ENCODE data around the gene LCN1.

LCN1 gene

GRCh38 chr9:135489188-135489906 is 31.9 kb upstream of the LCN1 start:
- DNase-seq = no peak

GRCh38 chr9:135490166-135490870 is 30.9 kb upstream of the LCN1 start:
- DNase-seq = no peak

GRCh38 chr9:135490980-135491464 is 30.2 kb upstream of the LCN1 start:
- no peak for DNase-seq

DNA sequence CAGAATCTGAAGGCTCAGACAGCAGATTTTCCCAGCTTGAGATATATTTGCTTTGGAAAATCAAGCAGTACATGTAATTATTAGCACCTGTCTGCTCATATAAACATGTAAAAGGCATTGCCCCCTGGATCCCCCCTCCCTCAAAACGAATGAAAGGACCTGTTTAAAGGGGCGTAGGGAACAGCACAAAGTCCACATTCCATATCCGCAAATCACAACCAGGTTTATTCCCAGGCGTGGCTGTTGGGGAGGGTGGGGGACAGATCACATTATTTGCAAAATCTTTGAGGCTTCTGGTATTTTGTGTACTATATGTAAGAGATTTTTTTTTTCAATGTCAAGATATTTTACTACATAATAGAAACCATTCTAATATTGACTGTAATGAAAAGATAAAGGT is 29.5 kb upstream of the LCN1 start:
- DNase-seq = no peak

GRCh38 chr9:135492886-135493669 is 28.2 kb upstream of the LCN1 start:
- DNase-seq = no peak

DNA sequence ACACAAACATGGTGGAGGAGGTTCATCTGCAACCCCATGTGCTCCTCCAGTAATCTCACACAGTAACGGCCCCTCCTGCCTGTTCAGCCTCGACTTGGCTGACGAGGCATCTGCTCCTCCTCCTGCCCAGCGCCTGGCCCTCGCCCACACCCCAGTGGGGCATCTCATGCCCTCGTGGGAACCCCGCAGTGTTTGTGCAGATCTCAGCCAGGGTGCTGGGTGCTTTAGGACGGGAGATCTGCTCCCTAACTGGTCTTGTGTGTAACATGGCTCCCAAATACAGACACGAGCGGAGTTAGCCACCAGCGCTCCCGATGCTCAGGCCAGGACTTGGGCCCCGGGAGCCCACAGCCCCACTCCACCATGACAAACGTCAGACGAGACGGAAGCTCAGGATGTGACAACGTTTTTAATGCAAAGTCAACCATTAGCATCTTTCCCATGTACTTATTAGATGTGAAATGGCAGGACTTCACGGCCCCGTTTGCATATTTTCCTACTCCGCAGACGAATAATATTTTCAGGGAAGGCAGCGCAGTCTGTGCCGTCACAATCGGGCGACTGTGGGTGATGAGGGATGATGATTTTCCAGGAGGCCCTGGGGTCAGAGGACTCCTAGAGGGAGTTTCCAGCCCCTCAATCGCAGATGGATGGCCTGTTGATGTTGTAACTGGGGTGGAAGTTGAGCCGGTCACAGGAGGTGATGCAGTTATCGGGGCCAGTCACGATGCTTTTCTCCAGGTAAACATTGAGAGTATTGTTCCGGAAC is 26.3 kb upstream of the LCN1 start:
- DNase-seq = no peak

DNA sequence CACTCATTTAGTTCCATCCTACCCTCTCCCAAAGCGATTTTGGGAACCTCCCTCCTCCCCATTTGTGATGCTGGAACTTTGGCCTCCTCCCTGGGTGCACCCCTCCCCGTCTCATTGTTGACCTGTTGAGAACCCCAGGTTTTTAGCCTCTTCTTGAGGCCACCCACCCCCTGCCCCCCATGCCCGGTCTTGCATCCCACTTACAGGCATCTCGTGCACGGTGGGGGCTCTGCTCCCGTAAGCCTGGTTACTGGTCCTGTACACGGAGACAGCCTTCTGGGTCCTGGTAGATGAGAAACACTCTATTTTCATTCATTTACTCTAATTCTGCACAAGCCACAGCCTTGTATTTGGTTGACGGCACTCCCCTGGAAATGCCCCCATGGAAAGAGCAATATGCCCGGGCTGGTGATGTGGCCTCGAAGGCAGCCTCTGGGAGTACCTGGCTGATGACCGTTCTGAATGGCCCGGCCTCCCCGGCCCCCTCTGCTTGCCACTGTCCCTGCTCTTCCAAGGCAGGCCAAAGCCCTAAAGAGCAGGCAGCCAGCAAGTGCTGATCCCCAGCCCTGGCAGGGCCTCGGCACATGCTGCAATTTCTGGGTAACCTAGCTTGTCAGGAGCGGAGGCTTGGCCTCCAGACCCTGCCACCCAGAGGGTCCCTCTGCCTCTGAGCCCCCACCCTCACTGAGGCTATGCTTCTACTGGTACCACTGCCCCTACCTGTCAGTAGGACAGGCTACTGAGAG is 22.7 kb upstream of the LCN1 start:
- DNase-seq = no peak

DNA sequence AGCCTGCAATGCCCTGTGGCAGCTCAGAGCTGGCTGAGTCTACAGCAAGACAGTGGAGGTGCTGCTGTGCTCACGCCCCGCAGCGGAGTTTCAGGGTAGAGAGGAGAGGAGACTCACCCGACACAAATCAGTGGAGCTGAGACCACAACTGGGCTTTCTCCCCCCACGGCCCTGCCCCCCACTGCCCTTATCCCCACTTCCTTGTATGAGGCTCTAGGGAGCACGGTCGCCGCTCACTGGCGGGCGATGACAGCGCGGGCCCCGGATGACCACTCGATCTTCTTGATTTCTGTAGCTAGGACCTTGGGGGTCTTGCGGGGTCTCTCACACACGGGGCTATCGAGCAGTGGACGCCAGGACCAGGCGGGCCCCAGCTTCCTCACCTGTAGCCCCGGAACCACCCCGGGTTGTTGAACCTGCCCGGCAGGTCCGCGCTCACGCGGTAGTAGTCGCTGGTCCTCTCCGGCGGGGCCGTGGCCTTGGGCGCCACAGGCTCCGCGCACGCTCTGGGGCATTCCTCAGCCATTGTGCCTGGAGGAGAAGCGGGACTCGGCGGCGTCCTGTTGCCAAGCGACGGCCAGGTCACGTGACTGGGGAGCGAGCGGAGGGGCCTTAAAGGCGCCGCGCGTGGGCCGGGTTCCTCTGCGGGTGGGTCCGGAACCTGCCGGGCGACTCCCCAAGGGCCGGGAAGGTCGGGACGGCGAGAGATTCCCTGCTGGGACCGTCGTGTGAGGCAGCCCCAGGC is 21.7 kb upstream of the LCN1 start:
- peak; percentile 88 for DNase-seq

DNA sequence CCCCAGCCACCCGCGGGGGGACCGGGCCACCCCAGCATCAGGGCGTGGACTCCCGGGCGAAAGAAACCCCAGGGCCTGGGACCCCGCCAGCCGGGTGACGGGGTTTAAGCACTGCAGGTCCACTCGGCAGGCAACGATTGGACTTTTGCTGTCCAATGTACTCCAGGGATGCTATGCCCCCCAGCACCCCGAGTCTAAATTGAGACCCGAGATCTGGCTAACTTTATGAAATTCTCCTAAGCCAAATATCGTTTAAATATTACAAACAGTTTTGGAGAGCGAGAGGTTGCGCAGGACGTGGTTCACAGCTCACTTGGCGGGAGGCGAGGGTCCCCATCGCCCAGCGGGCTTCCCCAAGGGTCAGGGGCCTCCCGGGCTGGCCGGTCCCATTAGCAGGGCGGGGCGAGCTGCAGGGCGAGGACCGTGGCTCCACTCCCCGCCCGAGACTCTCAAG is 21.1 kb upstream of the LCN1 start:
- DNase-seq = no peak

DNA sequence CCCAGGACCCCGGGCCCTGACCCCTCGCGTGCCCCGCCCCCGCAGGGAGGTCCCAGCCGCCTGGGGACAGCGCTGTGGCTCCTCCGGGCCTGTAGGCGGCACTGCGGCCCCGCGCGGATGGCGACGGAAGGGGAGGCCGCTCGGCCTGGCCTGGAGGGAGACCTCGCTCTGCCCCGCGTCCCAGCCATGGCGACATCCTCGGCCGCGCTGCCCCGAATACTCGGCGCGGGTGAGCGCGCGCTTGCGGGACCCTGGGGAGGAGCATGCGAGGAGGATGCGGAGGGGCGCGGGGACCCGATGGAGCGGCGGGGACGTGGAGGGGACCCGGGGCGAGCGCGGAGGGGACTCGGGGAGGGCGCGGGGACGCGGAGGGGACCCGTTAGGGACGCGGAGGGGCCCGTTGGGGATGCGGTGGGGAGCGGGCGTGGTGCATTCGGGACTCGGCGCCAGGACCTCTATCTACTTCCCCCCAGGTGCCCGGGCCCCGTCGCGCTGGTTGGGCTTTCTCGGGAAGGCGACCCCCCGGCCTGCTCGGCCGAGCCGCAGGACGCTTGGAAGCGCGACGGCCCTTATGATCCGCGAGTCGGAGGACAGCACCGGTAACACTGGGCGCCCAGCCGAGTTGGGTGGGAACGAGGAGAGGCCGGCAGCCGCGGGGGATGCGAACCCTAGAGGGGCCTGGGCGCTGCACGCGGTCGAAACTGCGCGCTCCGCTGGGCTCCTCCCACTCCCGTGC is 20.5 kb upstream of the LCN1 start, which contains the start of gene MRPS2:
Gene MRPS2, plus strand, starts transcription at position 158 of the 736 bp plus-strand sequence. Its CDS starts 29 bp downstream, at position 187.
- peak; percentile 86 for DNase-seq

DNA sequence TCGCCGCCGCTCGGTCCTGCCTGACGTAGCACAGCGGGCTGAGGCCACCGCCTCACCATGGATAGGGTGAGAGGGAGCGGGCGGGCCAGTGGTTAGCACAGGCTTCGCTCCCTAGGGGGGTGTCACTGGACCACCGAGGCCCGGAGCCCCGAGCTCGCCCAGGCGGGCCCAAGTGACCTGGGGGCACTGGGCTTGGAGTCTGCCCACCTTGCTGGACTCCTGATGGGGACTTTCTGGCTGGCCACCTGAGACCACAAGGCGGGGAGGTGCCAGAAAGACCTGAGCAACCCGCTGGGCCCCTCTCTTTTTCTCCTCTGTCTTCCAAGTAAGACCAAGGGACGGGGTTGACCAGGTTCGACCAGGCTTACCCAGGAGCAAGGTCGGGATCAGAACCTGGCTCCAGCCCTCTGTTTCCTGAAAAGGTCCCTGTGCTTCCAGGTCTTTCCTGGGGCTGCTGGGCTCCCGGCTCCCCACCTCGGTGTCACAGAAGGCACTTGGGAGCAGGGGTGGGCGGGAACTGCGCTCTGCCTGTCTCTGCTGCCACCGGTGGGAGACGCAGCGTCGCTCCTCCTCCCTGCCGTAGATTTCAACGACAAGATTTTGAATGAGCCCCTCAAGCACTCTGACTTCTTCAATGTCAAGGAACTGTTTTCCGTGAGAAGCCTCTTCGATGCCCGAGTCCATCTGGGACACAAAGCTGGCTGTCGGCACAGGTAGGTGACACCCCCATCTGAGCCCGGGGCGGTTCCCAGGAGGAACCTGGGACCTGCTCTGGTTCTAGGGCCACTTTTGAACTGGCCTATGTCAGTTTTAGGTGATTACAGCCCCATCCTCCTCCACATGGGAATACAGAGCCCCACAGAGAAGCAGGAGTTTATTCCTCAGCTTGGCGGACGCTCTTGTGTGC is 19.7 kb upstream of the LCN1 start:
- DNase-seq = peak; percentile 37

DNA sequence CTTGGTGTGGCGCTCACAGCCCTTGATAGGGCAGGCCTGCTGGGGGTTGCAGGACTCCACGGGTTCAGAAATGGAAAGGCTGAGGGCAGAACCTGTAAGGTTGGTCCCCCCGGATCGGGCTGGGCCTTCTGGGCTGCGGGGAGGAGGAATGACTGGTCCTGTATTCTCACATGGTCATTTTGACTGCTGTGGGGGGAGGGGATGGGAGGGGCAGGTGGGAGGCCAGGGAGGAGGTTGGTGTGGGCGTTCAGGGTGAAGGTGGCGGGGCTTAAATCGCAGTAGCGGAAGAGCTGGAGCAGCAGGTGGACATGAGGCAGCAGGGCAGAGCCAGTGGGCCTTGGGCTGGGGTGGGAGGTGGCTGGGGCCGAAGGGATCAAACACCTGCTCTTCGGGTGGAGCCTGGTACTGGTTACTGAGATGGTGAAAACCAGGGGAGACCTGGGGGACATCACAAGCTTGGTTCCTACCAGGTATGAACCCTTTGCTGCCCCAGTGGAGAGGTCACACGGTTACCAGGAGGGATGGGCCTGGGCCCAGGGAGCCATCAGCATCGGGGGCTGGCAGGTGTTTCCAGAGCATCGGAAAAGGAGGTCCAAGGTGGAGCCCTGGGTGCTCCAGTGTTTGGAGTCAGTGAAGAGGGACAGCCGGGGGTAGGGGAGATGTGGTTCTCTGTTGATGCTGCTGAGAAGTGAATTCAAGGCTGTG is 18.9 kb upstream of the LCN1 start:
- DNase-seq = no peak

GRCh38 chr9:135502873-135503321 is 18.3 kb upstream of the LCN1 start:
- no peak for DNase-seq

- no peak for DNase-seq
Observed at GRCh38 chr9:135503371-135504261, 17.6 kb upstream of the LCN1 start.

- peak; percentile 42 for DNase-seq
Observed at GRCh38 chr9:135504262-135505243, 16.7 kb upstream of the LCN1 start.
